GM23248 (cell line): ENCODE measurements around the gene ZNF75A. TPM values are rescaled to one million over a fixed set of nuclear protein-coding genes. Genes with fewer than 3 reads are reported as not detected.

Experiments used
- DNase-seq: peaks from one replicate; pipeline ENCODE4 v3.0.0-alpha.2; 2015
- H2AFZ ChIP-seq: fragments of 200-600 bp; sonication (generic); 2 replicates; pipeline ENCODE4 v1.6.1; 2016; ENCODE audit warnings: antibody characterized with exemption
- H3F3A ChIP-seq: fragments of 200-600 bp; sonication (generic); 2 replicates; pipeline ENCODE4 v1.6.1; 2016; ENCODE audit warnings: mild to moderate bottlenecking, antibody characterized with exemption, mixed run types; ENCODE audit not compliant: insufficient read depth
- H3K27ac ChIP-seq: fragments of 200-600 bp; sonication (generic); 2 replicates; pipeline ENCODE4 v1.5.1; 2016; ENCODE audit warnings: mild to moderate bottlenecking
- H3K27me3 ChIP-seq: fragments of 200-600 bp; sonication (generic); replicated peaks from 2 replicates; pipeline ENCODE4 v1.6.1; 2016; ENCODE audit warnings: mild to moderate bottlenecking; ENCODE audit not compliant: insufficient read depth
- H3K36me3 ChIP-seq: fragments of 200-600 bp; sonication (generic); 2 replicates; pipeline ENCODE4 v1.6.1; 2016; ENCODE audit warnings: low read depth, mild to moderate bottlenecking
- H3K4me1 ChIP-seq: fragments of 200-600 bp; sonication (generic); 2 replicates; pipeline ENCODE4 v1.6.1; 2016; ENCODE audit warnings: mild to moderate bottlenecking; ENCODE audit not compliant: insufficient read depth
- H3K4me2 ChIP-seq: fragments of 200-600 bp; sonication (generic); one replicate; pipeline ENCODE4 v1.6.1; 2016; ENCODE audit warnings: mild to moderate bottlenecking; ENCODE audit not compliant: unreplicated experiment
- H3K4me3 ChIP-seq: fragments of 200-600 bp; sonication (generic); 2 replicates; pipeline ENCODE4 v1.5.1; 2016; ENCODE audit warnings: mild to moderate bottlenecking
- H3K79me2 ChIP-seq: fragments of 200-600 bp; sonication (generic); 2 replicates; pipeline ENCODE4 v1.6.1; 2016; ENCODE audit warnings: mild to moderate bottlenecking; ENCODE audit not compliant: insufficient read depth
- H3K9ac ChIP-seq: fragments of 200-600 bp; sonication (generic); 2 replicates; pipeline ENCODE4 v1.6.1; 2016; ENCODE audit warnings: mild to moderate bottlenecking
- H3K9me2 ChIP-seq: fragments of 200-600 bp; sonication (generic); 2 replicates; pipeline ENCODE4 v1.6.1; 2016; ENCODE audit warnings: mixed run types, mild to moderate bottlenecking, moderate library complexity; ENCODE audit not compliant: insufficient read depth
- H3K9me3 ChIP-seq: fragments of 200-600 bp; sonication (generic); one replicate; pipeline ENCODE4 v1.6.1; 2017; ENCODE audit warnings: low read depth
- H4K20me1 ChIP-seq: fragments of 200-600 bp; sonication (generic); 2 replicates; pipeline ENCODE4 v1.6.0; 2016; ENCODE audit not compliant: insufficient read depth
- EZH2 ChIP-seq: fragments of 200-600 bp; sonication (generic); IDR thresholded peaks from 2 replicates; pipeline ENCODE4 v1.6.1; 2018; ENCODE audit warnings: antibody characterized with exemption, mild to moderate bottlenecking; ENCODE audit not compliant: insufficient read depth, poor library complexity, severe bottlenecking
- EZH2phosphoT487 ChIP-seq: fragments of 200-600 bp; sonication (generic); IDR thresholded peaks from 2 replicates; pipeline ENCODE4 v1.6.1; 2018; ENCODE audit warnings: antibody characterized with exemption, moderate library complexity, mild to moderate bottlenecking, low read depth; ENCODE audit not compliant: insufficient read depth
- WGBS, 2 experiments: methylation state at CpG; one replicate each; pipeline ENCODE4 v1.1.6; 2015 to 2017; ENCODE audit warnings: low lambda C conversion rate in 2 of 2, low coverage in 1 of 2; ENCODE audit errors: missing lambda C conversion rate in 2 of 2; 5-methylcytosine and 5-hydroxymethylcytosine counted together
- in situ Hi-C: fragments of 300-500 bp; cut with MboI; formaldehyde crosslinking; loops from 2 replicates; pipeline ENCODE4 v1.15.0; 2020
- polyA plus RNA-seq: library from polyadenylated mRNA; unstranded; fragments of >200 nt; fragmentation: Nextera tagmentation; extraction: Ambion mirVana; gene quantifications from 2 replicates; pipeline ENCODE4 v1.2.1, GENCODE V29; 2016
- total RNA-seq: library from RNA; depleted of rRNA; stranded (reverse); fragments of >200 nt; shearing (Covaris generic); gene quantifications from 2 replicates; pipeline ENCODE4 v1.2.3, GENCODE V29; 2014; rRNA removed

ZNF75A gene
- total RNA-seq = 17.2 and 29.1 TPM in 2 replicates
- polyA plus RNA-seq = 14.6 and 16.7 TPM in 2 replicates

DNA sequence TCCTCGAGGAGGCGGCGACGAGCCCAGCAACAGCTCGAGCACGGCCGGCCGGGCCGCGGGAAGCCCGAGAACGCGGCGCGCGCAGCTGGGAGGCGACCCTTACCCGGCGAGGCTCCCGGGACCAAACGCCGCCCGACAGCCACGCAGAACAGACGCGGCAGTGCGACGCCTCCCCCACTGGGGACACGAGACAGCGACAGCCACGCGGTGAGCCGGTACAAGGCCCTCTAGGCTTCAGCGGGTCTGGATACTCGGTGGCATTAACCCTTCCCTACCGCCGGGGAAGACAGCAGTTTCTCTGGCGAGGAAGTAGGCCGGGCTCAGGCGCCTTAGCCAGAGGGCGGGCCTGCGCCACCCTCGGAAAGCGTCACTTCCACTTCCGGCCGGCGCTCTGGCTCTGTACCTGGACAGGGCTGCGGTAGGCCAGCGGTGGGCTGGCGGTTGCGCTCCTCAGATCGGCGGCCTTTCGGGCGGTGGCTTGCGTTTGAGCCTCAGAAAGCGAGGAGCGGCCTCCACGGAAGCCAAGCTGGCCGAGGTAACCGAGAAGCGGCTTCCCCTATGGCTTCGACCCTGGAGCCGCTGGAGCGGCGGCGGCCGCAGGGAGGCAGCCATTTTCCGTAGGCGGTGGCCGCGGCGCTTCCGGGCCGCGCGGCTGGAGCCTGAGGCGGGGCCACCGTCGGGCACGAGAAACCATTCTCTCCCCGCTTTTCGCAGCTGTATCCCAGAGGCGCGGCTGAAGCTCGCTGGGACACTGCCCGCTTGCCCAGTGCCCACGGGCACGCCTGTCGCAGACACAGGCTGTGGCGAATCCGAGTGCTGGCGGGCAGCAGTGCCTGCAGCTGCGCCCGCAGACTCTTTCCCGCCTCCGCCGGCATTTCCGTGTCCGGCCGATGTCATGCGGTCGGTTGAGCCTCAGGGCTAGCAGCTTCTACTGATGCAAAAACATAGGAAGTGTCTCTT is at the start of gene ZNF75A, which contains the start of gene TIGD7:
Gene ZNF75A, plus strand, starts transcription at position 389 of the 960 bp plus-strand sequence. CDS start 2,932 bp downstream, outside the sequence.
Gene TIGD7, minus strand, starts transcription at position 322 of the 960 bp plus-strand sequence. CDS start 4,816 bp downstream, outside the sequence.
- Histone ChIP-seq H3F3A (peaks cover 8% of the 10 kb centered on the region), H2AFZ (peak within 1 kb of the TSS; percentile 83), H3K4me2 (peak within 1 kb of the TSS; percentile 91), H3K27ac (peak within 1 kb of the TSS; percentile 92), H4K20me1 (no peaks in the 10 kb centered on the region), H3K36me3 (peaks cover 46% of the 10 kb centered on the region), H3K79me2 (peaks cover 78% of the 10 kb centered on the region), H3K27me3 (no peaks in the 10 kb centered on the region), H3K9me3 (peaks cover 9% of the 10 kb centered on the region), H3K4me1 (peaks cover 7% of the 10 kb centered on the region), H3K4me3 (peak within 1 kb of the TSS; percentile 85), H3K9ac (peak within 1 kb of the TSS; percentile 91), H3K9me2 (no peaks in the 10 kb centered on the region)
- WGBS, 2 experiments = 4% methylated on average over 56 to 102 of the region's 103 CpGs
- TF ChIP-seq EZH2 = no peak
- TF ChIP-seq EZH2phosphoT487 = no peak
- in situ Hi-C loops = no loop called here
- peak; percentile 96 for DNase-seq

- Histone ChIP-seq H3K4me1 (peaks cover 8% of the 10 kb centered on the region; the same call in 1 of the 2 replicates), H2AFZ (no peak within 1 kb of the TSS), H3K27me3 (no peaks in the 10 kb centered on the region; the same call in 1 of the 2 replicates), H3K36me3 (no peaks in the 10 kb centered on the region), H3K4me3 (no peak within 1 kb of the TSS), H3K9ac (no peak within 1 kb of the TSS), H3K79me2 (no peaks in the 10 kb centered on the region), H4K20me1 (no peaks in the 10 kb centered on the region), H3K27ac (no peak within 1 kb of the TSS), H3K9me2 (no peaks in the 10 kb centered on the region), H3F3A (0 out of 2 replicates have a peak, but pooled peaks cover 4% of the 10 kb centered on the region), H3K4me2 (no peak within 1 kb of the TSS), H3K9me3 (no peaks in the 10 kb centered on the region)
- in situ Hi-C loops = no loop called here
- TF ChIP-seq EZH2phosphoT487 = no peak
- TF ChIP-seq EZH2 = no peak
- DNase-seq = peak; percentile 36
- WGBS, 2 experiments = 71 to 72% methylated on average over 14 of the region's 14 CpGs
Observed at GRCh38 chr16:3256146-3256865, 49.0 kb upstream of the ZNF75A start, which contains the start of gene MEFV. Gene MEFV (minus strand): TSS chr16:3256633. CDS start chr16:3256587, 46 bp downstream.

DNA sequence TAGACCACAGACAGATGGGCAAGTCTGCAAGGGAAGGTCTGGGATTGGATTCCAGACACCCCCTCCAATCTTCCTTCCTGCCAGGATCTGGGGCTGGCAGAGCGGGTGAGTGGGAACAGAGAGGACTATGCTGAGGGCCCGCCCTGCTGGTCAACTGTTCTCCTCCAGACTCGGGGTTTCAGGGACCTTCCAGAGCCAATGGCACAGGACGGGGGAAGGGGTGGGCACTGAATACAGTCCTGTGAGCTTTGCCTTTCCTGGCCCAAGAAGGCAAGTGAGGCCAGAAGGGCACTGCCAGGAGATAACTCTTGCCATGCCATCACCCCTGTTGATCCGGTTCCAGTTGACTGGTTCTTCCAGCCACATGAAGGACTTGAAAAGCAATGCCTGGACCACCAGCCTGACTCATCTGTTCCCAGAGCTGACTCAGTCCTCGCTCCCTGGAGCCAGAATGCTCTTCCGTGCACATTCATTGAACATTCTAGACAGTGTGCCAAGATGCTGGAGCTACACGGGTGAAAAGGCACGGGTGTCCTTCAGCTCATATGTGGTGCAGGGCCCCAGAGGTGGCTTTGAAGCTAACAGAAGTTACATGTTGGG is 48.3 kb upstream of the ZNF75A start:
- H4K20me1 ChIP-seq = no peaks in the 10 kb centered on the region
- H3K9ac ChIP-seq = no peak overlapping the region
- no peak overlapping the region for H3K4me3 ChIP-seq
- peaks cover 8% of the 10 kb centered on the region; the same call in 1 of the 2 replicates for H3K4me1 ChIP-seq
- 0 out of 2 replicates have a peak, but pooled peaks cover 4% of the 10 kb centered on the region for H3F3A ChIP-seq
- H3K9me3 ChIP-seq = no peaks in the 10 kb centered on the region
- no peaks in the 10 kb centered on the region for H3K36me3 ChIP-seq
- H3K27ac ChIP-seq = no peak overlapping the region
- DNase-seq = peak; percentile 79
- 46 to 50% methylated on average over 9 of the region's 9 CpGs for WGBS, 2 experiments
- no peaks in the 10 kb centered on the region for H3K9me2 ChIP-seq
- H2AFZ ChIP-seq = no peak overlapping the region
- no peak for TF ChIP-seq EZH2phosphoT487
- TF ChIP-seq EZH2 = no peak
- no peaks in the 10 kb centered on the region for H3K27me3 ChIP-seq
- H3K4me2 ChIP-seq = no peak overlapping the region
- H3K79me2 ChIP-seq = no peaks in the 10 kb centered on the region
- in situ Hi-C loops = no loop called here

DNA sequence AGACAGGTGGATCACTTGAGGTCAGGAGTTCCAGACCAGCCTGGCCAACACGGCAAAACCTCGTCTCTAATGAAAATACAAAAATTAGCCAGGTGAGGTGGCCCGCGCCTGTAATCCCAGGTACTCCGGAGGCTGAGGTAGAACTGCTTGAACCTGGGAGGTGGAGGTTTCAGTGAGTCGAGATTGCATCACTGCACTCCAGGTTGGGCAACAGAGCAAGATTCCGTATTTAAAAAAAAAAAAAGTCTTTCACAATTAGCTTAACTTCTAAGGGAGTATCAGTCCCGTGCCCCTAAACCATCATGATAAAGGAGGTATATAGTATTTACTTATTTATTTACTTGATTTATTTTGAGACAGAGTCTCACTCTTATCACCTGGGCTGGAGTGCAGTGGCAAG is 45.5 kb upstream of the ZNF75A start:
- Histone ChIP-seq H3K4me3 (no peak overlapping the region), H3K79me2 (no peaks in the 10 kb centered on the region), H2AFZ (no peak overlapping the region), H3K4me1 (peaks cover 8% of the 10 kb centered on the region; the same call in 1 of the 2 replicates), H3K9me2 (no peaks in the 10 kb centered on the region), H3K27ac (0 out of 2 replicates have a peak overlapping the region, but pooled peaks have one; percentile 75), H3K27me3 (no peaks in the 10 kb centered on the region), H3K4me2 (no peak overlapping the region), H3F3A (peaks cover 11% of the 10 kb centered on the region; the same call in 1 of the 2 replicates), H3K9ac (no peak overlapping the region), H3K9me3 (no peaks in the 10 kb centered on the region), H4K20me1 (no peaks in the 10 kb centered on the region), H3K36me3 (no peaks in the 10 kb centered on the region)
- in situ Hi-C loops = no loop called here
- WGBS, 2 experiments = 69 to 76% methylated on average over 8 of the region's 8 CpGs
- TF ChIP-seq EZH2phosphoT487 (no peak), EZH2 (no peak)
- no peak for DNase-seq
